ENCODE results near the gene PYGB.

Gene PYGB

GRCh38 chr20:25297141-25297905, 49.4 kb downstream of the PYGB start:
- no peak for DNase-seq (ENCODE audit: low spot score)
- ChIA-PET CTCF (no interaction called here), POLR2A (ENCODE audit: low non-redundant PET) (no interaction called here)
- no peak for TF ChIP-seq CTCF (conservative IDR thresholded peaks at IDR 0.05; ENCODE audit: low read depth)
- H3K27ac ChIP-seq, result peak overlapping the region; percentile 73

GRCh38 chr20:25299806-25300205, 51.9 kb downstream of the PYGB start:
- ChIA-PET POLR2A (ENCODE audit: low non-redundant PET) (no interaction called here), CTCF (interaction anchor here (0.6 to 1.6 kb wide), 6 partner anchors 10 to 109 kb away, joined by 3 to 10 read pairs (median 4); no protein-coding TSS in a partner anchor)
- TF ChIP-seq CTCF (conservative IDR thresholded peaks at IDR 0.05; ENCODE audit: low read depth), result no peak
- peak; percentile 32 for DNase-seq (ENCODE audit: low spot score)
- H3K27ac ChIP-seq, result peak overlapping the region; percentile 73

GRCh38 chr20:25300496-25301170, 52.7 kb downstream of the PYGB start:
- ChIA-PET POLR2A (ENCODE audit: low non-redundant PET) (no interaction called here), CTCF (interaction anchor here (0.9 to 1.6 kb wide), 3 partner anchors 9 to 99 kb away, joined by 3 to 10 read pairs (median 4); no protein-coding TSS in a partner anchor)
- no peak for TF ChIP-seq CTCF (conservative IDR thresholded peaks at IDR 0.05; ENCODE audit: low read depth)
- DNase-seq (ENCODE audit: low spot score), result no peak
- H3K27ac ChIP-seq, result peak overlapping the region; percentile 73

GRCh38 chr20:25301357-25301920, 53.6 kb downstream of the PYGB start:
- POLR2A ChIA-PET (ENCODE audit: low non-redundant PET), result no interaction called here
- H3K27ac ChIP-seq, result peak overlapping the region; percentile 73
- no peak for TF ChIP-seq CTCF (conservative IDR thresholded peaks at IDR 0.05; ENCODE audit: low read depth)
- CTCF ChIA-PET, result interaction anchor here (0.6 to 1.6 kb wide), 3 partner anchors 8 to 154 kb away, joined by 3 to 4 read pairs (median 3); no protein-coding TSS in a partner anchor
- DNase-seq (ENCODE audit: low spot score), result no peak

- peak overlapping the region; percentile 73 for H3K27ac ChIP-seq
- CTCF ChIA-PET, result interaction anchor here (0.8 kb wide), 1 partner anchor 27 kb away, joined by 3 read pairs; no protein-coding TSS in a partner anchor
- no peak for TF ChIP-seq CTCF (conservative IDR thresholded peaks at IDR 0.05; ENCODE audit: low read depth)
These were observed 54.7 kb downstream of the PYGB start for GRCh38 chr20:25302596-25302995.

GRCh38 chr20:25303292-25304024, 55.6 kb downstream of the PYGB start:
- CTCF ChIA-PET, result no interaction called here
- no peak for DNase-seq (ENCODE audit: low spot score)
- H3K27ac ChIP-seq, result peak overlapping the region; percentile 73; the same call in 1 of the 2 replicates
- POLR2A ChIA-PET (ENCODE audit: low non-redundant PET), result no interaction called here
- TF ChIP-seq CTCF (conservative IDR thresholded peaks at IDR 0.05; ENCODE audit: low read depth), result no peak

More at GRCh38 chr20:25302596-25302995, 54.7 kb downstream of the PYGB start:
- no peak for DNase-seq (ENCODE audit: low spot score)
- POLR2A ChIA-PET (ENCODE audit: low non-redundant PET), result no interaction called here
